GM21825 (cell line): Measurements from ENCODE around the gene ME1.
"Not testable (repeated sequence)": the region's sequence is repeated elsewhere in the genome, so short reads cannot be mapped to it uniquely, and the experiment has no call there.

ENCODE experiments used
- ATAC-seq: cut with Tn5 transposase; IDR thresholded peaks from one replicate; pipeline ENCODE4 v1.9.1; 2021; ENCODE audit warnings: mild to moderate bottlenecking, moderate library complexity; ENCODE audit not compliant: unreplicated experiment

Gene ME1

DNA sequence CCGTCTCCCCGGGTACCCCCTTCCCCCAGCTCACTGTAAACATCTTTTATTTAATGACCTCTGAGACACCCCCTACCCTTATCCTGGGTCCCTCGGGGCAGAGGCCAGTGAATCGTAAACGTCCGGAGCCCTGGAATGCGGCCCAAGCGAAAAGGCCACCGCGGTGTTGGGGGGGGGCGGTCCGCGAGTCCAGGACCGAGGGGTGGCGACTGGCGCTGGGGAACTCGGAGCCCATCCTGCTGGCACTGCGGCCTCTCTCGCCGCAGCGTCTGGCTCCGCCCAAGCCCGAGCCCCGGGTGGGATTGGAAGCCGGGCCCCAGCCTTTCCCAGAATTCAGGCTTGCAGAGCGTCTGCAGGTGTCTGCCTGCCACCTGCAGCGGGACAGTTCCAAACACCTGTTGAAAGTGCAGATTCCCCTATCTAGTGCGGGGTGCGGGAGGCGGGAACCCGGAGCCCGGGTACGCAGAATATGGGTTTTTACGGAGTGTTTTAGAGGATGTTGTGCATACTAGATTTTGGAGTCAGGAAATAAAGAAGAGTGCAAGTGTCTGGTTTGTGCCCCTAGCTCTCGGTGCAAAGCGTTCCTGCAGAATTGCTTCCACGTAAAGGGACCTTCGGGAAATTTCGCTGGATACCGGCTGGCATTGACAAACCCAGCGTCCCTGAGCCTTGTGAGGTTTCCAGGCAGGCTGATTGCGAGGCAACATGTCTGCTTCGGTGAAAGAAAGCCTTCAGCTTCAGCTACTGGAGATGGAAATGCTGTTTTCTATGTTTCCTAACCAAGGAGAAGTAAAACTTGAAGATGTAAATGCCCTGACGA is 236.9 kb downstream of the ME1 start:
- ATAC-seq, result peak; percentile 16

DNA sequence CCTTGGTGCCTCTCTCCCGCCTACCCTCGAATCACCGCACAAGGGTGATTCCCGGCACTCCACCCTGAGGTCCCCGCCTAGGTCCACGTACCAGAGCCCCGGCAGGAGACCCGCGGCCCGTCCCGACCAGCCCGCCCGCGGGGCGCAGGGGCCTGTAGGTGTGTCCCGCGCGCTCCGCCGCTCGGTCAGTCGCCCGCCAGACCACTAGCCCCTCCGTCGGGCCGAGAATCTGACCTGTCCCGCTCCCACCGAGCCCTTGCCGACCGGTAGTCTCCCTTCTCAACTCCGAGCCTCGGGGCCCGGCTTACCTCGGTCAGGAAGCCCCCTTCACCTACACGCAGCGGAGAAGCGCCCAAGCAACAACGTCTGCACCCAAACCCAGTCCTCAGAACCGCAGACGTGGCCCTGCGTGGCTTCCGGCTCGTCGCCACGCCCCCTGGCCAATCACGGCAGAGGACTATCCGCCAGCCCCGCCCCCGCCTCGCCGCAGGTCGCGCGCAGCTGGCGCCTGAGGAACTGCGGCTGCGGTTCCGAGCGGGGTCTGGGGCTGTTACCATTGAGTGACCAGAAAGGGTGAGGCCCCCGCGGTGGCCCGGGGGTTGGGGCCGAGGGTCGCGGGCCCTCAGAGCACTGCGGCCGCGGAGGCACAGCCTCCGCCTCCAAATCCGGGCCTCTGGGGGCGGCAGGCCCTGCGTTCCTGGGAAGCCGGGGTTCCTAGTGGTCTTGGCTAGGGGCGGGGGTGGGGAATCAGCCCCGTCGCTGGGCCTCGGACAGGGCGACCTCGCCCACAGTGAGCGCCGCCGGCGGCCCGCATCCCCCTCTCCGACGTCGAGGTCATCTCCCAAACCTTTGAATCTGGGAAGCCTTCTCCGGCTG is 237.7 kb downstream of the ME1 start, which contains the start of the genes PGM3 and RWDD2A:
TSS of gene PGM3 (minus strand) at position 395 of the 876 bp plus-strand sequence. CDS start 2,253 bp downstream, outside the sequence.
TSS of gene RWDD2A (plus strand) at position 487 of the 876 bp plus-strand sequence. CDS start 1,095 bp downstream, outside the sequence.
- ATAC-seq, result peak; percentile 97

- ATAC-seq, result no peak
These were observed 238.4 kb downstream of the ME1 start for GRCh38 chr6:83192456-83192855.

- not testable (repeated sequence) for ATAC-seq
These were observed 238.9 kb downstream of the ME1 start for GRCh38 chr6:83191974-83192373.

DNA sequence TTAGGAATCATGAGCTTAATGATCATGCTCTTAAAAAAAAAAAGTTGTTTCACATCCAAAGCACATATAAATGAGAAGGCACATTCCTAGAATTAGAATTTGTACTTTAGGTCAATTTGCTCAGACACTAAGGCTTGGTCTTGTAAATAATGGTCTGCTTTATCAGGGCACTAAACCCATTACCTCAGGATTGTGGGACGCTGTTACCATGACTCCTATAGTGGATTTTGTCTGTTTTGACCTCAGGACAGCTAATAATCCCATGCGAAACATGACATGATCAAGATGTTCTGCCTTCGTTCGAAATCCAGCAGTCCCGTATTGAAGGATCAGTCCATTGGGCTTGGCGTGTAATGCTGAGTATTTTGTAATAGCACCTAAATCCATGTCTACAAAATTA is 240.2 kb downstream of the ME1 start:
- no peak for ATAC-seq

DNA sequence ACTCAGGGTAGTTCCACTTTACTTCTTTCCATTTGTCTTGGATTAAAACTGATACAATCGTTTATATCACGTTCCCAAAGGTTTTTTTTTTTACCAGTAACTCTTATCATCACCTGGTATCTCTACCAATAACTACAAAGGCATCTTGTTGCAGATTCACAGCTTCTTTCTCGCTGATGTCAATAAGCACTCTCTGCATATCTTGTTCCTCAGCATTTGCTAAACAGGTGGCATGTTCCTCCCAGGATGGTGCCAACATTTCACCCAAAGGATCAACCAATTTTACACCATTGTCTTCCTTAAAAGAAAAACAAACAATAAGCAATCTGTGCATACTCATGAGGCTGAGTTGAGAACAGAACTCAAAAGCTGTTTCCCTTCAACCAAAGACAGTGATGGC is 242.3 kb downstream of the ME1 start:
- ATAC-seq, result no peak

GRCh38 chr6:83185096-83185495 is 245.8 kb downstream of the ME1 start:
- no peak for ATAC-seq

DNA sequence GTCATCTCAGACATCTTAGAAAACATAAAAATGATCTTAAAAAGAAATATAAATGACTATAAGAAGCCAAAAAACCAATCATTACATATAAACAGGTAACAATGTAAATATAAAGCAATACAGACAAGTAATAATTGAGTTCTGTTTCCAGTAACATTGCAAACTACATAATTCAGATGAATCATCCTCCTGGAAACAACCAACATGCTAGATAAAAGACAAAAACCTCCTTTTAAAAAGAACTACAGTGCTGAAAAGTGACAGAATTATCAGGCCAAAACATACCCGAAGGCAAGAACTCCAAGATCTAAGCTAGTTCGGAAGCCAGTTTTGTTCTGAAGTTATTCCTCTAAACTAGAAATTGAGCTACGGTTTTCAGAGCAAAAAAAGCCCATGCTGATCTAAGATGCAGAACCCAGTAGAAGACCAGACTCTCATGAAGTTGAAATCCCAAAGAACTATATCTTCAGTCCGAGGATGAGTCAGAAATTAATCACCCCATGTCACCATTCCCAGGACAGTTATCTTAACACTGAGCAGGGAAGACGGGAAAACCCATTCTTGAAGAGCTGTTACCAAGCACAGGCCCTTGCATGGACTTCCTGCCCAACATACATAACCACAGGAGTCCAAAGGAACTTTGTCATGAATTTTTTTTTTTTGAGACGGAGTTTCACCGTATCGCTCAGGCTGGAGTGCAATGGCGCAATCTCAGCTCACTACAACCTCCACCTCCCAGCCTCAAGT is 247.6 kb downstream of the ME1 start:
- no peak for ATAC-seq

- ATAC-seq, result no peak
These were observed 248.7 kb downstream of the ME1 start for GRCh38 chr6:83182114-83182513.

DNA sequence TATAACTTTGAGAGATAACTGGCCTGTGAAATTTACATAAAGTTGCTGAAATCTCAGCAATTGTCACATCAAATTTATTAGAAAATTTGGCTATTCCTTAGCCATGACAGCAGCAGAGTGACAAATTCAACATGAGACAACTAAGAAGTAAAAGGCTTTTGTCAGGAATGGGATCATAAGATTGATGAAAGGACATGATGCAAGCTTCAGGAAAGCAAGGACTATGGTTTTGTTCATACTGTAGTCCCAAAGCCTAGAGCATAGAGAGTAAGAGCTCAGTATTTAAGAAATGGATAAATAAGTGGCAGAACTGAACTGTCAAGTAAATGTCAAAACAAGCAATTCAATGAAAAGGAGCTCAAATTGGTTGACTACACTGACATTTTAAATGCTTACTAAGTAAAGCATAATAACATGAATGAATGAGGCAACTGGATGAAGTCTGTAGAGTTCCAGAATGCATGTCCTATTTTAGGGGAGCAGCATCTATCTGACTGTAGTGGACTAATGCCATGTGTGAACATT is 250.4 kb downstream of the ME1 start:
- ATAC-seq, result no peak

GRCh38 chr6:83176246-83176645 is 254.6 kb downstream of the ME1 start:
- no peak for ATAC-seq

- ATAC-seq, result no peak
These were observed 261.3 kb downstream of the ME1 start for GRCh38 chr6:83169511-83169910.

GRCh38 chr6:83169106-83169505 is 261.7 kb downstream of the ME1 start:
- ATAC-seq, result no peak

GRCh38 chr6:83168556-83168955 is 262.3 kb downstream of the ME1 start:
- ATAC-seq, result no peak

DNA sequence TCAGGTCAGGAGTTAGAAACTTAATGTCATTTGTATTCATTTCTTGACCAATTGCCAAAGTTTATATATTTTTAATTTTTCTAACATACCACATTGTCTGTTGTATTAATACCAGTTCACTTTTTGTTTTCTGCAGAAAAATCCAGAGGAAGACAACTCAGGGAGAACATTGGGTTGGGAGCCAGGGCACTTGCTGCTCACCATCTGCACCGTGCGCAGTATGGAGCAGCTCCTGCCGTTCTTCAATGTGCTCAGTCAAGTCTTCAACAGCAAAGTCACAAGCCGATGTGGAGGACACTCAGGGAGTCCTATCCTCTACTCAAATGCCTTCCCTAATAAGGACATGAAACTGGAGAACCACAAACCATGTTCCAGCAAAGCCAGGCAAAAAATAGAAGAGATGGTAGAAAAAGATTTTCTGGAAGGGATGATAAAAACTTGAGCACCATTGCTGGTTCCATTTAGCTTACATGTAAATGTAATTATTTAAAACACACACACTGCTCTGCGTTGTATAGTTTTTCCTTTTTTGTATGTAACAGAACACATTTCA is 263.0 kb downstream of the ME1 start:
- ATAC-seq, result no peak
